HG02798 (cell line): Measurements from ENCODE around the gene ASIC3.
"Not testable (repeated sequence)": the region's sequence is repeated elsewhere in the genome, so short reads cannot be mapped to it uniquely, and the experiment has no call there.

ENCODE experiments used
- ATAC-seq: cut with Tn5 transposase; IDR thresholded peaks from one replicate; pipeline ENCODE4 v1.9.1; 2021; ENCODE audit warnings: mild to moderate bottlenecking; ENCODE audit not compliant: unreplicated experiment, poor library complexity

ASIC3 gene

GRCh38 chr7:151013356-151013732 is 35.0 kb upstream of the ASIC3 start:
- ATAC-seq = no peak

- ATAC-seq = peak; percentile 52
These were observed 34.4 kb upstream of the ASIC3 start for GRCh38 chr7:151013733-151014497.

- no peak for ATAC-seq
These were observed 33.4 kb upstream of the ASIC3 start for GRCh38 chr7:151014950-151015349.

GRCh38 chr7:151015967-151016366 is 32.4 kb upstream of the ASIC3 start:
- ATAC-seq = no peak

- no peak for ATAC-seq
These were observed 31.8 kb upstream of the ASIC3 start for GRCh38 chr7:151016505-151016904.

- ATAC-seq = no peak
These were observed 31.4 kb upstream of the ASIC3 start for GRCh38 chr7:151016942-151017341.

- ATAC-seq = no peak
These were observed 30.9 kb upstream of the ASIC3 start for GRCh38 chr7:151017370-151017952.

- ATAC-seq = peak; percentile 61
These were observed 30.3 kb upstream of the ASIC3 start for GRCh38 chr7:151017953-151018420.

- ATAC-seq = no peak
These were observed 29.8 kb upstream of the ASIC3 start for GRCh38 chr7:151018421-151019129.

GRCh38 chr7:151019130-151019447 is 29.2 kb upstream of the ASIC3 start:
- no peak for ATAC-seq

- ATAC-seq = no peak
These were observed 28.1 kb upstream of the ASIC3 start for GRCh38 chr7:151020231-151020630.

- no peak for ATAC-seq
These were observed 25.1 kb upstream of the ASIC3 start for GRCh38 chr7:151023232-151023631.

- ATAC-seq = no peak
These were observed 23.8 kb upstream of the ASIC3 start, which contains the start of gene ATG9B for GRCh38 chr7:151024435-151025056. Gene ATG9B (minus strand): TSS chr7:151024494. CDS start chr7:151024423, 71 bp downstream.

GRCh38 chr7:151025924-151026671 is 22.2 kb upstream of the ASIC3 start:
- no peak for ATAC-seq

- ATAC-seq = not testable (repeated sequence)
These were observed 21.3 kb upstream of the ASIC3 start for GRCh38 chr7:151026771-151027727.

- ATAC-seq = not testable (repeated sequence)
These were observed 20.6 kb upstream of the ASIC3 start for GRCh38 chr7:151027728-151028130.

GRCh38 chr7:151028131-151028947 is 20.0 kb upstream of the ASIC3 start, which contains the start of gene ABCB8:
Gene ABCB8 (plus strand): TSS chr7:151028450. CDS start chr7:151028516, 66 bp downstream.
- ATAC-seq = peak; percentile 98

GRCh38 chr7:151028948-151029501 is 19.3 kb upstream of the ASIC3 start:
- no peak for ATAC-seq
